Activated naive CD8-positive, alpha-beta T cell treated with anti-CD3 and anti-CD28 coated beads for 36 hours (primary cell): ENCODE results near the gene VAMP5. TPM values are rescaled to one million over a fixed set of nuclear protein-coding genes. Genes with fewer than 3 reads are reported as not detected.

Experiments used
- DNase-seq: peaks from one replicate; pipeline ENCODE4 v3.0.0; 2021
- H3K27ac Mint-ChIP-seq: one replicate; pipeline ENCODE4 v1.8.0; 2022; ENCODE audit warnings: mild to moderate bottlenecking, moderate library complexity, mixed read lengths
- H3K27me3 Mint-ChIP-seq: one replicate; pipeline ENCODE4 v1.8.0; 2022; ENCODE audit warnings: mild to moderate bottlenecking, mixed read lengths
- H3K36me3 Mint-ChIP-seq: one replicate; pipeline ENCODE4 v1.8.0; 2021; ENCODE audit warnings: mild to moderate bottlenecking, mixed read lengths
- H3K4me1 Mint-ChIP-seq: one replicate; pipeline ENCODE4 v1.8.0; 2021; ENCODE audit warnings: mixed read lengths
- H3K4me3 Mint-ChIP-seq: one replicate; pipeline ENCODE4 v1.8.0; 2022; ENCODE audit warnings: mild to moderate bottlenecking, moderate library complexity, mixed read lengths
- H3K9me3 Mint-ChIP-seq: one replicate; pipeline ENCODE4 v1.8.0; 2022; ENCODE audit warnings: mixed read lengths
- total RNA-seq, 2 experiments: library from RNA; stranded (reverse); gene quantifications; one replicate each; pipeline ENCODE4 v1.2.3, GENCODE V29; 2021

VAMP5 gene
- total RNA-seq, 2 experiments from 2014 or later = 27.9 to 29.3 TPM

- no peaks in the 10 kb centered on the region for H3K36me3 Mint-ChIP-seq
- peak overlapping the region; percentile 18 for H3K27ac Mint-ChIP-seq
- DNase-seq = no peak
- H3K9me3 Mint-ChIP-seq = no peaks in the 10 kb centered on the region
- peaks cover 31% of the 10 kb centered on the region for H3K4me1 Mint-ChIP-seq
- H3K4me3 Mint-ChIP-seq = no peak overlapping the region
- no peaks in the 10 kb centered on the region for H3K27me3 Mint-ChIP-seq
Measured at GRCh38 chr2:85564144-85564563, 20.1 kb upstream of the VAMP5 start.

- no peak for DNase-seq
- Mint-ChIP-seq H3K9me3 (no peaks in the 10 kb centered on the region), H3K27me3 (no peaks in the 10 kb centered on the region), H3K4me3 (no peak overlapping the region), H3K36me3 (no peaks in the 10 kb centered on the region), H3K27ac (no peak overlapping the region), H3K4me1 (peaks cover 12% of the 10 kb centered on the region)
Measured at GRCh38 chr2:85566265-85566664, 18.0 kb upstream of the VAMP5 start.

GRCh38 chr2:85575739-85576138 is 8.5 kb upstream of the VAMP5 start:
- Mint-ChIP-seq H3K27me3 (no peaks in the 10 kb centered on the region), H3K4me3 (no peak overlapping the region), H3K9me3 (no peaks in the 10 kb centered on the region), H3K36me3 (peaks cover 6% of the 10 kb centered on the region), H3K4me1 (peaks cover 24% of the 10 kb centered on the region), H3K27ac (no peak overlapping the region)
- DNase-seq = no peak

GRCh38 chr2:85577063-85577385 is 7.2 kb upstream of the VAMP5 start:
- Mint-ChIP-seq H3K4me3 (peak overlapping the region; percentile 96), H3K4me1 (peaks cover 28% of the 10 kb centered on the region)

GRCh38 chr2:85577386-85578242 is 6.6 kb upstream of the VAMP5 start, which contains the start of gene VAMP8:
Gene VAMP8, plus strand, starts transcription at chr2:85577586. Its CDS starts 61 bp downstream, at chr2:85577647.
- DNase-seq = peak; percentile 67
- H3K36me3 Mint-ChIP-seq = peaks cover 15% of the 10 kb centered on the region
- peaks cover 32% of the 10 kb centered on the region for H3K4me1 Mint-ChIP-seq
- H3K27ac Mint-ChIP-seq = peak within 1 kb of the TSS; percentile 89
- no peaks in the 10 kb centered on the region for H3K27me3 Mint-ChIP-seq
- H3K4me3 Mint-ChIP-seq = peak within 1 kb of the TSS; percentile 96
- H3K9me3 Mint-ChIP-seq = no peaks in the 10 kb centered on the region

More at GRCh38 chr2:85577063-85577385, 7.2 kb upstream of the VAMP5 start:
- H3K9me3 Mint-ChIP-seq = no peaks in the 10 kb centered on the region
- peak overlapping the region; percentile 89 for H3K27ac Mint-ChIP-seq
- no peaks in the 10 kb centered on the region for H3K27me3 Mint-ChIP-seq
- no peak for DNase-seq
- H3K36me3 Mint-ChIP-seq = peaks cover 11% of the 10 kb centered on the region

DNA sequence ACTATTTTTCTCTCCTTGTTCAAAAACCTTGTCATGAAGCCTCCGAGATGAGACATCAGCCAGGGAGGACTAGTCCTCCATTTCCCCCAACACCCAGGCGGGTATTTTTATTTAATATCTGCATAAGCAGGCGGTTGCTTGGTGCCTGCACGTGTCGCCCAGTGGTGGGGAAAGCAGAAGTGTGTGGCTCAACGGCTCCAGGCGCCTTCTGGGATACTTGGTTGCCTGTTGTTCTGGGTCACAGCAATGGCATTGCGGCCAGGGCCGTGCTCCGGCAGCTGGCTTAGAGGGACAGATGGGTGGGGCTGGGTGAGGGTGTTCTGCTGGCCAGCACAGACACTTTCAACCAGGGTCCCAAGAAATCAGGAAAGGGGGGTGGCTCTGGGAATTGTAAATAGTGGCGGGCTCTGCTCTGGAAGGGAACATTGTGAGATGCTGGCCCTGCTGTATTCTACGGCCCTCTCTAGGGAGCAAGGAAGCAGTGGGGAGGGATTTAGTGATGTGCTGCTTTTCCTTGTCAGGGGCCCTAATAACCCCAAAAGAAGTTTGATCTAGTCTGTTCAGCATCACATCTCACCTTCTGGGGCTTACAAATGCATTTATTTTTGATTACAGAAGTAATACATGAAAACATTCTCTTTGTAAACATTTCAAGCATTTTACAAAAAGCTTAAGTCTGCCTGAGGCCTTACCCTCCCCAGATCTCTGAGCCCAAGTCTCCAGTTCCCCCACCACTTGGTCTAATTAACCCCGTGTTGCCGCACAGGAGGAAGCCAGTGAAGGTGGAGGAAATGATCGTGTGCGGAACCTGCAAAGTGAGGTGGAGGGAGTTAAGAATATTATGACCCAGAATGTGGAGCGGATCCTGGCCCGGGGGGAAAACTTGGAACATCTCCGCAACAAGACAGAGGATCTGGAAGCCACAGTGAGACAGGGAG is 5.7 kb upstream of the VAMP5 start:
- peaks cover 37% of the 10 kb centered on the region for H3K4me1 Mint-ChIP-seq
- peak overlapping the region; percentile 89 for H3K27ac Mint-ChIP-seq
- H3K27me3 Mint-ChIP-seq = no peaks in the 10 kb centered on the region
- no peaks in the 10 kb centered on the region for H3K9me3 Mint-ChIP-seq
- peaks cover 22% of the 10 kb centered on the region for H3K36me3 Mint-ChIP-seq
- peak; percentile 32 for DNase-seq
- peak overlapping the region; percentile 96 for H3K4me3 Mint-ChIP-seq

DNA sequence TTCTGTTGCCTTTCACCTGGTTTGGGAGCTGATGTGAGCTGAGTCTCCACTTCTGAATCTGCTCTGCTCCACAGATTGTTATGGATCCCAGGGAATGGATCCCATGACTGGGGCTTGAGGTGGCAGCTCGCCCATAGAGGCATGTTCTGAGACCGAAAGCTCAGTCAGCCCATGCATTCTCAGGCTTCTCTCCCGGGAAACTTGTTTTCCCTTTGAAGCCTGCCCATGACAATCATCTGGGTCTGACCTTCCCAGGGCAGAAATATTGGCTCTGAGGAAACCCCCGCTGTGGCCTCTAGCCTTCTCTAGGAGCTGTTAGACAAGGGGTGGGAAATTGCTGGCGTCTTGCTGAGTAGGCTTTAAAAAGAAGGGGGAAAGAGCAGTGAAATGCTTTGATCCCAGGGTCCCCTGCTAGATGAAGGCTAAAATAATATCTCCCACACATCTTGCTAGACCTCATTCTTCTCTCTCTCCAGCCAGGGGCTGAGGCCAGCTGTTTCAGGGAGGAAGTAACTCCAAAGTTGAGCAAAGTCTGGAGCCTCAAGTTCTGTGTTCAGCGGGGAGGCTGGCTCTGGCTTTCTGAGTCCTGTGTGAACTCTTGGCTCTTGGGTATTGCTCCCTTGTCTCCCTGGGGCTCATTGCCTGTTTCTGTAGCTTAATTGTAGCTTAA is 4.8 kb upstream of the VAMP5 start:
- Mint-ChIP-seq H3K27ac (peak overlapping the region; percentile 89), H3K4me1 (peaks cover 42% of the 10 kb centered on the region), H3K4me3 (peak overlapping the region; percentile 96), H3K9me3 (no peaks in the 10 kb centered on the region), H3K36me3 (peaks cover 22% of the 10 kb centered on the region), H3K27me3 (no peaks in the 10 kb centered on the region)
- DNase-seq = no peak

GRCh38 chr2:85580206-85580605 is 4.0 kb upstream of the VAMP5 start:
- Mint-ChIP-seq H3K9me3 (no peaks in the 10 kb centered on the region), H3K4me1 (peaks cover 47% of the 10 kb centered on the region), H3K36me3 (peaks cover 22% of the 10 kb centered on the region), H3K27ac (peak overlapping the region; percentile 89), H3K4me3 (no peak overlapping the region), H3K27me3 (no peaks in the 10 kb centered on the region)
- DNase-seq = no peak

DNA sequence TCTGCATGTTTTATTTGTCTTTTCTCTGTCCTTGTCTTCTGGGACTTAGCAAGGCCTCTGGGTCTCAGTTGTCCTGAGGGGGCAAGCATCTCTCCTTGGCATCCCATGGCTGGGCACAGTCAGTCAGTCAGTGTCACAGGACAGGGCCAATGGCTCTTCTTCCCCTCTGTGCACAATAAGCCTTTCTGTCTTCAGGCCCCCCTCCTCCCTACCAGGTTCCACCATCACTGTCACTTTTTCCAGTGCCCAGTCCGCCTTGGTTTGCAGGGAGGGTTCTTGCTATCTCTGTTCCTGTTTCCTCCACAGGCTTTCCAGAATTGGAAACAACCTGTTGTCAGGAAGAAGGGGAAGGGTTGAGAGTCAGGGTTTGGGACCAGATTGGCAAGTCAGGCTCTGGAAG is 1.7 kb upstream of the VAMP5 start:
- Mint-ChIP-seq H3K27ac (no peak overlapping the region), H3K4me3 (no peak overlapping the region), H3K9me3 (no peaks in the 10 kb centered on the region), H3K36me3 (peaks cover 22% of the 10 kb centered on the region), H3K27me3 (no peaks in the 10 kb centered on the region), H3K4me1 (peaks cover 58% of the 10 kb centered on the region)
- no peak for DNase-seq

- peak overlapping the region; percentile 78 for H3K4me3 Mint-ChIP-seq
- H3K27ac Mint-ChIP-seq = peak overlapping the region; percentile 82
- DNase-seq = no peak
- peaks cover 57% of the 10 kb centered on the region for H3K4me1 Mint-ChIP-seq
- H3K36me3 Mint-ChIP-seq = peaks cover 20% of the 10 kb centered on the region
- no peaks in the 10 kb centered on the region for H3K9me3 Mint-ChIP-seq
- H3K27me3 Mint-ChIP-seq = no peaks in the 10 kb centered on the region
Measured at GRCh38 chr2:85583667-85584353, 421 bp upstream of the VAMP5 start.

DNA sequence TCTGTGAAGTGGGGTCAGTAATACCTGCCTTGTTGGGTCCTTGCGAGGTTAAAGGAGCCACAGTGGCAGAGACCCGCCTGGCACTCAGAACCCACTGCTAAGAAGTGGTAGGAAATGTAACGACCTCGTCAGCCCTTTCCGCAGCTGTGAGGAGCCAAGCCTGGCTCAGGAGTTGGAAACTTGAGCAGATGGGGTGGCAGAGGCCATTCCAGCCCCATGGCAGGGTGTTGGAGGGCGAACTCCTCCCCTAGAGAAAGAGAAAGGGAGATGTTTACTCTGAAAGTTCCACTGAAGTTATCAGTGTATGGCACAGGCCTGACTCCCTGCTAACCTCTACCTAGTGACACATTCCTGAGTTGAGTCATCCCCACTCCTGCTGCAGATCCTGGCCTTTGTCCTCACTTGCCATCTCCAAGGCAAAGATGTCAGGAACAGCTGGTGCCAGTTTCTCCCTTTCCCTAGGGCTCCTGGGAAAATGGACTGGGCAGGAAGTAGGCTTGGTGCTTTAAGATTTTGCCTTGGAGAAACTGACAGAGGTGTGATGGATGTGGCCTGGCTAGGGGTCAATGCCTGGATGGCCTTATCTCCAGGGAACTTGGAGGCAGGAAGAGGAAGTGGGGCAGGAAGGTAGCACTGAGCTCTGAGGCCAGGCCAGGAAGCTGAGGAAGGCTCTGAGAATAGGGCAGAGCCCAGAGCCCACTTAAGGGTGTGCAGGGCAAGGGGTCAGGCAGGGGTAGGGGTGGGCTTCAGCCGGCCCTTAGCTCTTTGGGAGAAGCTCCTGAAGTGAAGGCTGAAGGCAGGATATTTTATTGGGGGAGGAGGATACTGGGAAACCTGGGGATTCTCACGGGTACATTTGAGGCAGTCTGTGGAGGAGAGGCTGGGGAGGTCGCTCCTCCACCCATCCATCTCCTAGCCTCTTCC is 888 bp downstream of the VAMP5 start:
- peak; percentile 38 for DNase-seq
- H3K27ac Mint-ChIP-seq = peak overlapping the region; percentile 91
- H3K4me1 Mint-ChIP-seq = peaks cover 46% of the 10 kb centered on the region
- no peaks in the 10 kb centered on the region for H3K9me3 Mint-ChIP-seq
- no peaks in the 10 kb centered on the region for H3K27me3 Mint-ChIP-seq
- H3K4me3 Mint-ChIP-seq = peak overlapping the region; percentile 82
- H3K36me3 Mint-ChIP-seq = peaks cover 18% of the 10 kb centered on the region

DNA sequence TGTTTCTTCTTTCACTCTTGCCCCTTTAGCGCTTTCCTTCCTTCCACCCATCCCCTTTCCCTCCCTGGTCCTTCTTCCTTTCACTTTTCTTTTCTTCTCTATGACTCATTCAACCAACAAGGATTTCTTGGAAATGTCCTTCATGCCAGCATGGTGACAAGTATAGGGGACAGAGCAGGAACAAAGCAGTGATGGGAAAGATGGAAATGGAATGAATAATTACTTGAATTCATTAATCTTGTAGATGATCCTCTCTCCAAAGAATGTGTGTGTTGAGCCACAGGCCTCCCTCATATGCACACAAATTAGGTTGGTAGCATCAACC is 1.5 kb downstream of the VAMP5 start:
- DNase-seq = no peak
- no peaks in the 10 kb centered on the region for H3K27me3 Mint-ChIP-seq
- peak overlapping the region; percentile 91 for H3K27ac Mint-ChIP-seq
- H3K4me1 Mint-ChIP-seq = peaks cover 44% of the 10 kb centered on the region
- H3K9me3 Mint-ChIP-seq = no peaks in the 10 kb centered on the region
- H3K36me3 Mint-ChIP-seq = peaks cover 16% of the 10 kb centered on the region
- peak overlapping the region; percentile 82 for H3K4me3 Mint-ChIP-seq

GRCh38 chr2:85588236-85588635 is 4.0 kb downstream of the VAMP5 start:
- DNase-seq = no peak
- H3K4me3 Mint-ChIP-seq = no peak overlapping the region
- no peaks in the 10 kb centered on the region for H3K9me3 Mint-ChIP-seq
- no peak overlapping the region for H3K27ac Mint-ChIP-seq
- H3K4me1 Mint-ChIP-seq = peaks cover 33% of the 10 kb centered on the region
- no peaks in the 10 kb centered on the region for H3K27me3 Mint-ChIP-seq
- peaks cover 2% of the 10 kb centered on the region for H3K36me3 Mint-ChIP-seq

GRCh38 chr2:85588645-85589044 is 4.4 kb downstream of the VAMP5 start:
- no peak overlapping the region for H3K27ac Mint-ChIP-seq
- H3K4me1 Mint-ChIP-seq = peaks cover 30% of the 10 kb centered on the region
- H3K4me3 Mint-ChIP-seq = no peak overlapping the region
- no peaks in the 10 kb centered on the region for H3K9me3 Mint-ChIP-seq
- H3K27me3 Mint-ChIP-seq = no peaks in the 10 kb centered on the region
- no peaks in the 10 kb centered on the region for H3K36me3 Mint-ChIP-seq
- DNase-seq = no peak
